Esophagus squamous epithelium (tissue), 4 donors: Measurements from ENCODE around the gene PLEKHA6.

ENCODE experiments used
- CTCF ChIP-seq, 6 experiments: fragments of 450-650 bp in 4 of 6; fragments of 200-600 bp in 2 of 6; sonication (generic) in 2 of 6; IDR thresholded peaks; one replicate each; pipeline ENCODE4 v1.5.1; 2016 to 2019; ENCODE audit warnings: antibody characterized with exemption in 6 of 6, mild to moderate bottlenecking in 4 of 6, moderate library complexity in 4 of 6
- POLR2A ChIP-seq, 4 donors: fragments of 450-650 bp; IDR thresholded peaks; one replicate each; pipeline ENCODE4 v1.6.1; 2017; ENCODE audit warnings: antibody characterized with exemption in 4 of 4, mild to moderate bottlenecking in 4 of 4, moderate library complexity in 3 of 4

DNA sequence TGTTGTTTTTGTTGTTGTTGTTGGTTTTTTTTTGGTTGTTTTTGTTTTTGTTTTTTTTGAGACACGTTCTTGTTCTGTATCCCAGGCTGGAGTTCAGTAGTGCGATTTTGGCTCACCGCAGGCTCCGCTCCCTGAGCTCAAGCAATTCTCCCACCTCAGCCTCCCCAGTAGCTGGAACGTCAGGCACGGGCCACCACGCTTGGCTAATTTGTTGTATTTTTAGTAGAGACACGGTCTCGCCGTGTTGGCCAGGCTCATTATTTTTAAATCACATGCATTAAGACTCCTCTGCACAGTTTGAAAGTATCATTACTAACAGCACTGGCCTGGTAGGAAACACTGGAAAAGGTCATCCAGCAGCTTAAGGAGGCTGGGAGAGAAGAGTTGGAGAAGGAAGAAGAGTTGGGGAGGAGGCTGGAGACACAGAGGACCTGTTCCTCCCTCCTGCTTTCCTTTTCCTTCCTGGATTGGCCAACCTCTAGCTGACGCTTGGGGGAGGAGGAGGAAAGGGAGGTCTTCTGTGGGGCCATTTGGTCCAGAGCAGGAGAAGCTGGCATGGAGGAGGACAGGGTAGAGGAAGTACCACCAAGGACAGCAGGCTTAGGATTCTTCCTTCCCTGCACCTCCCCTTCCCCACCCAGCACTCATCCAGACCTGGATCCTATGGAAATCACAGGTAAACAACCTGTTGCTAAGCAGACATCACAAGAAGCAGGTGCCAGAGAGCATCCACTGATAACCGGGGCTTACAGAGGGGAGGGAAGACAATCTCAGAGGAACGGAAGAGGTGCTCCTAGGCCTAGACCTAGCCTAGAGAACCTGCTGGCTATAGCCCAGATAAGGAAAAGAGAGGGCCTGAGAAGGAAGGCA, 74.1 kb downstream of the PLEKHA6 start:
- TF ChIP-seq POLR2A (IDR thresholded peaks at IDR 0.05): no peak
- TF ChIP-seq CTCF (IDR thresholded peaks at IDR 0.05): no peak
